CD4-positive, alpha-beta T cell (primary cell): ENCODE measurements around the gene COG5. TPM values are rescaled to one million over a fixed set of nuclear protein-coding genes. Genes with fewer than 3 reads are reported as not detected.

Experiments
- ATAC-seq: fragments of 200-7000 bp; cut with Tn5 transposase; one replicate; pipeline ENCODE4 v1.10.0; 2022; ENCODE audit warnings: mild to moderate bottlenecking; ENCODE audit not compliant: poor library complexity
- CTCF ChIA-PET: fragments of 350-600 bp; sonication (Branson Sonifier 250); formaldehyde crosslinking; loops from one replicate; lab custom pipeline; 2021; ENCODE audit warnings: antibody characterized with exemption, inconsistent platforms; lab: Charles Lee
- POLR2A ChIA-PET: fragments of 350-600 bp; sonication (Branson Sonifier 250); formaldehyde crosslinking; loops from one replicate; lab custom pipeline; 2021; ENCODE audit warnings: antibody characterized with exemption, inconsistent platforms; lab: Charles Lee
- DNase-seq, 14 experiments: peaks; one replicate each; pipeline ENCODE4 v3.0.0-alpha.2; 2013 to 2020; ENCODE audit warnings: mixed read lengths in 2 of 14
- H3K27ac ChIP-seq, 2 donors: one replicate each; pipeline versions ENCODE4 v1.5.1 to v1.7.0; 2013; ENCODE audit warnings: low read length in 2 of 2, low read depth in 1 of 2, mild to moderate bottlenecking in 1 of 2
- H3K27me3 ChIP-seq, 2 experiments: 1 replicate in 1 of 2; 2 replicates in 1 of 2; pipeline versions ENCODE4 v1.6.1 to v1.7.0; 2013; ENCODE audit warnings: low read length in 2 of 2, control low read depth in 1 of 2, mild to moderate bottlenecking in 1 of 2, moderate library complexity in 1 of 2; ENCODE audit not compliant: insufficient read depth in 2 of 2, control insufficient read depth in 1 of 2
- H3K36me3 ChIP-seq: one replicate; pipeline ENCODE4 v1.6.1; 2013; ENCODE audit warnings: low read length, control low read depth; ENCODE audit not compliant: insufficient read depth
- H3K4me1 ChIP-seq: one replicate; pipeline ENCODE4 v1.6.1; 2013; ENCODE audit warnings: low read length, control low read depth; ENCODE audit not compliant: insufficient read depth
- H3K4me3 ChIP-seq: one replicate; pipeline ENCODE4 v1.5.1; 2013; ENCODE audit warnings: mild to moderate bottlenecking, low read length, moderate library complexity
- H3K9me3 ChIP-seq, 2 experiments: 1 replicate in 1 of 2; 2 replicates in 1 of 2; pipeline versions ENCODE4 v1.6.1 to v1.7.0; 2013; ENCODE audit warnings: low read length in 2 of 2, mild to moderate bottlenecking in 2 of 2, control low read depth in 1 of 2, moderate library complexity in 1 of 2; ENCODE audit not compliant: control insufficient read depth in 1 of 2, insufficient read depth in 1 of 2
- H3K27ac Mint-ChIP-seq: one replicate; pipeline ENCODE4 v1.8.0; 2020; ENCODE audit warnings: mixed read lengths
- H3K27me3 Mint-ChIP-seq: one replicate; pipeline ENCODE4 v1.8.0; 2021; ENCODE audit warnings: mixed read lengths
- H3K36me3 Mint-ChIP-seq: one replicate; pipeline ENCODE4 v1.8.0; 2021; ENCODE audit warnings: low read depth, mixed read lengths
- H3K4me1 Mint-ChIP-seq: one replicate; pipeline ENCODE4 v1.8.0; 2021; ENCODE audit warnings: low read depth, mixed read lengths
- H3K4me3 Mint-ChIP-seq: one replicate; pipeline ENCODE4 v1.8.0; 2020; ENCODE audit warnings: mild to moderate bottlenecking, mixed read lengths
- H3K9me3 Mint-ChIP-seq: one replicate; pipeline ENCODE4 v1.8.0; 2020; ENCODE audit warnings: mixed read lengths
- intact Hi-C, 2 experiments: fragments of 100-400 bp; cut with DNase I in 1 of 2; cut with micrococcal nuclease in 1 of 2; formaldehyde crosslinking; loops; one replicate each; pipeline versions ENCODE4 v1.15.1 to v1.9.0; 2023 to 2025; cut with DNase I, micrococcal nuclease
- total RNA-seq, 174 experiments: library from RNA in 2 of 174; stranded (reverse) in 2 of 174; gene quantifications; one replicate each; pipeline ENCODE4 v1.2.3 and lab custom pipeline; 2021 to 2026
- TF ChIP-seq, protein P1 (sequence below): fragments of 200-600 bp; IDR thresholded peaks from one replicate; pipeline ENCODE4 v1.8.0; 2022; ENCODE audit warnings: antibody characterized with exemption, mild to moderate bottlenecking

COG5 gene
- total RNA-seq, 2 experiments from 2014 or later = 43.4 to 44.5 TPM

DNA sequence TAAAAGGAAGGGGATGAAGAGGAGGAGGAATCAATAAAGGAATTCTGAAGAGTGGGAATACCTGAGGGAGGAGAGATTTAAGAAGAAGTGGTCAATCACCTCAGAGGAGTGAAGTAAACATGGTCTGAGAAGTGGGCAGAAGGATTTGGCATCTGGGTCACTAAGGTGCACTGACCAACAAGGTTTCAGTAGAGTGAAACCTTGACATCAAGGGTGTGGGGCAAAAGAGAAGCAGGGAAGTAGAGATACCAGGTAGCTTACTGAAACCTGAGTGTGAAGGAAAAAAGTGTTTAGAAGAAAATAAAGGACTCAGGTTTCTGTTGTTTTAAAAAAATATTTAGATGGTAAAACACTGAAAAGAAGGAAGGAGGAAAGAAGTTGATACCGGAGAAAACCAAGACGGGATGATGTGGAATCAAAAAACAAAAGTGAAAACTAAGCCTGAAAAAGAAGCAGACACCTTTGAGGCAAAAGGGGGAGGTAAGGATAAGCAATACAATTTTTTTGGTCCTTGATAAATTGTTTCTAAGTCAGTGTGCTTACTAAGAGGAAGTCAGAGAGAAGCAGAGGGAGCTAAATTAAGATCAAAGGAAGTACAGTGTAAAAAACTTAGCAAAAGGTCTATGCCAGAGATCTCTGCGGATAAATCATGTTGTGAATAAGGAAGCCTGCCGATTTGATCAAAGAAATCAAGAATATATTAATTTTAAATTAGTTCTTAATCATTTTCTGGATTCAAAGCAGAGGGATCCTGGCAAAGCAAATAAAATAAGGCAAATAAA is 231.0 kb downstream of the COG5 start:
- ATAC-seq (peak; percentile 26), DNase-seq (peak in 3 of 14 experiments; percentile 4 to 6 (median 5))
- Mint-ChIP-seq H3K4me1 (peaks cover 31% of the 10 kb centered on the region), H3K36me3 (peaks cover 32% of the 10 kb centered on the region), H3K4me3 (no peak overlapping the region), H3K27me3 (no peaks in the 10 kb centered on the region), H3K9me3 (no peaks in the 10 kb centered on the region), H3K27ac (no peak overlapping the region)
- Histone ChIP-seq H3K36me3 (peaks cover 3% of the 10 kb centered on the region), H3K9me3 (no peaks in the 10 kb centered on the region), H3K4me1 (no peaks in the 10 kb centered on the region), H3K27ac (no peak overlapping the region), H3K27me3 (no peaks in the 10 kb centered on the region), H3K4me3 (no peak overlapping the region)
- intact Hi-C loops = no loop called here
- TF ChIP-seq, protein P1, sequence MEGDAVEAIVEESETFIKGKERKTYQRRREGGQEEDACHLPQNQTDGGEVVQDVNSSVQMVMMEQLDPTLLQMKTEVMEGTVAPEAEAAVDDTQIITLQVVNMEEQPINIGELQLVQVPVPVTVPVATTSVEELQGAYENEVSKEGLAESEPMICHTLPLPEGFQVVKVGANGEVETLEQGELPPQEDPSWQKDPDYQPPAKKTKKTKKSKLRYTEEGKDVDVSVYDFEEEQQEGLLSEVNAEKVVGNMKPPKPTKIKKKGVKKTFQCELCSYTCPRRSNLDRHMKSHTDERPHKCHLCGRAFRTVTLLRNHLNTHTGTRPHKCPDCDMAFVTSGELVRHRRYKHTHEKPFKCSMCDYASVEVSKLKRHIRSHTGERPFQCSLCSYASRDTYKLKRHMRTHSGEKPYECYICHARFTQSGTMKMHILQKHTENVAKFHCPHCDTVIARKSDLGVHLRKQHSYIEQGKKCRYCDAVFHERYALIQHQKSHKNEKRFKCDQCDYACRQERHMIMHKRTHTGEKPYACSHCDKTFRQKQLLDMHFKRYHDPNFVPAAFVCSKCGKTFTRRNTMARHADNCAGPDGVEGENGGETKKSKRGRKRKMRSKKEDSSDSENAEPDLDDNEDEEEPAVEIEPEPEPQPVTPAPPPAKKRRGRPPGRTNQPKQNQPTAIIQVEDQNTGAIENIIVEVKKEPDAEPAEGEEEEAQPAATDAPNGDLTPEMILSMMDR = no peak
- ChIA-PET POLR2A (no interaction called here), CTCF (no interaction called here)

DNA sequence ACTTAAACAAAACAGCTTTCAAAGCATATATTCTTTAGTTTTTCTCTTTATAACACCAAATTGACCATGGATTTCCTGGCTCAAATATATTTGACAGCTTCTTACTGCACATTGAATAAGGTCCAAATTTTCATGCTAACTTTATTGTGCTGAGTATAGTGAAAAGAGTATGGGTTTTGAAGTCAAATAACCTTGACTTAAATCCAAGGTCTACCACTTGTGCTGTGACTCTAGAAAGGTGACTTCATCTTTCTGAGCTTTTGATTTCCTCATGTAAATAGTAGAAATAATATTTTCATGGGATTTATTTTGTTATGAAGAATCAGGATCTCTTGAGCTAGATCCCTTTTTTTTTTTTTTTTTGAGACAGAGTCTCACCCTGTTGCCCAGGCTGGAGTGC is 233.2 kb downstream of the COG5 start:
- Histone ChIP-seq H3K36me3 (peaks cover 3% of the 10 kb centered on the region), H3K4me1 (no peaks in the 10 kb centered on the region), H3K27ac (no peak overlapping the region), H3K9me3 (no peaks in the 10 kb centered on the region), H3K27me3 (no peaks in the 10 kb centered on the region), H3K4me3 (no peak overlapping the region)
- CTCF ChIA-PET = interaction anchor here (0.6 kb wide), 1 partner anchor 449 kb away, joined by 3 read pairs; no protein-coding TSS in a partner anchor
- H3K36me3 Mint-ChIP-seq = peaks cover 37% of the 10 kb centered on the region
- no peaks in the 10 kb centered on the region for H3K27me3 Mint-ChIP-seq
- DNase-seq (no peak), ATAC-seq (no peak)
- POLR2A ChIA-PET = no interaction called here
- H3K4me1 Mint-ChIP-seq = peaks cover 31% of the 10 kb centered on the region
- TF ChIP-seq, protein P1 = no peak
- intact Hi-C loops = no loop called here
- no peaks in the 10 kb centered on the region for H3K9me3 Mint-ChIP-seq
- no peak overlapping the region for H3K4me3 Mint-ChIP-seq
- H3K27ac Mint-ChIP-seq = no peak overlapping the region

DNA sequence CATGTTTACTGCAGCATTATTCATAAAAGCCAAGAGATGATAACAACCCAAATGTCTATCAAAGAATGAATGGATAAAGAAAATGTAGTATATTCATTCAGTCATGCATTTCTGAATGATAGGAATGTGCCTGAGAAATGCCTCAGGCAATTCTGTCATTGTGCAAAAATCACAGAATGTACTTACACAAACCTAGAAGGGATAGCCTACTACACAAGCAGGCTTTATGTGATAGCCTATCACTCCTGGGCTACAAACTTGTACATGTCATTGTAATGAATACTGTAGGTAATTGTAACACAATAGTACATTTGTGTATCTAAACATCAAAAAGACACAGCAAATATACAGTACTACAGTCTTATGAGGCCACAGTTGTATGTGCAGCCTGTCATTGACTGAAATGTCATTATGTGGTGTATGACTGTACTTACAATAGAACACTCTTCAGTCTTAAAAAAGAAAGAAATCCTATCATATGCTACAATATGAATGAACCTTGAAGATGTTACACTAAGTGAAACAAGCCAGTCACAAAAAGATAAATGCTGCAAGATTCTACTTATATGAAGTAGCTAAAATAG is 235.6 kb downstream of the COG5 start:
- Mint-ChIP-seq H3K4me3 (no peak overlapping the region), H3K27ac (no peak overlapping the region), H3K4me1 (peaks cover 12% of the 10 kb centered on the region), H3K27me3 (no peaks in the 10 kb centered on the region), H3K36me3 (peaks cover 37% of the 10 kb centered on the region), H3K9me3 (no peaks in the 10 kb centered on the region)
- ChIA-PET POLR2A (interaction anchor here (0.6 kb wide), 1 partner anchor 69 kb away, joined by 3 read pairs; no protein-coding TSS in a partner anchor), CTCF (no interaction called here)
- TF ChIP-seq, protein P1 = no peak
- DNase-seq (no peak), ATAC-seq (no peak)
- Histone ChIP-seq H3K9me3 (no peaks in the 10 kb centered on the region), H3K27me3 (no peaks in the 10 kb centered on the region), H3K36me3 (peaks cover 3% of the 10 kb centered on the region), H3K27ac (no peak overlapping the region), H3K4me1 (no peaks in the 10 kb centered on the region), H3K4me3 (no peak overlapping the region)
- intact Hi-C loops = no loop called here
